ENCODE results near the gene SAMM50. TPM values are rescaled to one million over a fixed set of nuclear protein-coding genes. Genes with fewer than 3 reads are reported as not detected.
A peak's percentile ranks its signal among the peaks of the same experiment; 100 is the strongest.

Gene SAMM50
- total RNA-seq, 1 donor, result 12.9 TPM

DNA sequence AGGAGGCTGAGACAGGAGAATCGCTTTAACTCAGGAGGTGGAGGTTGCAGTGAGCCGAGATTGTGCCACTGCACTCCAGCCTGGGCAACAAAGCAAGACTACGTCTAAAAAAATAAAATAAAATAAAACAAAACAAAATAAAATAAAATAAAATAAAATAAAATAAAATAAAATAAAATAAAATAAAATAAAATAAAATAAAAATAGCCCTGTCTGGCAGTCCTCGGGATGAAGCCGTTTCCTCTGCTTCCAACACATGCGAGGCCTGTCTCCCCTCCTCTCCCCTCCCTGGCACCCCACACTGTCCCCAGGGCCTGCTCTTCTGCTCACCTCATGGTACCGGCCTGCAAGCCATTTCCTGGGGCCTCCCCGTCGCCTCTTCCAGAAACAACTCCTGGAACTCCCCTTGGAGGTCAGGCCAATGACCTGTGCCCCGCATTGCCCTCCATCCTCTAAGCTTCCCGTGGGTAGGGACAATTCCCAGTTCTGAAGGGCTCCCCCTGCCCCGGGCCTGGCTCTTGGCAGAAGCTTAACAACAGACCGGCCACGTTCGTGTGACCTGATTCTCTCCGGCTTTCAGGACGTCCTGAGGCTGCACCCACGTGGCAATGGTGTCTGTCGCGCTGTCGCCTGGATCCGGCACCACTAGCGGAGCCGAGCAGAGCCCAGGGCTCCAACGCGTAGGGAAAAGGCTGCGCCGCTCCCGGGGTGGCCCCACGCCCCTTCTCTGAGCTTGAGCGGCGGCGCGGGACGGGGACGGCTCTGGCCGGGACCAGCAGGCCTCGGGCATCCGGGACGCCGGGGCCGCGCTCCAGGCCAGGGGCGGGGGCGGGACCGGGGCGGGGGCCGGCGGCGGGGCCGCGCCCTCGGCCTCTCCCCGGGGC, 68.4 kb downstream of the SAMM50 start:
- H3K4me1 ChIP-seq (ENCODE audit: insufficient read depth, low read length), result peaks cover 36% of the 10 kb centered on the region
- no peaks in the 10 kb centered on the region for H3K27me3 ChIP-seq (ENCODE audit: insufficient read depth, low read length)
- H3K9me3 ChIP-seq (ENCODE audit: low read depth, low read length), result no peaks in the 10 kb centered on the region
- H3K4me3 ChIP-seq (ENCODE audit: low read length), result peak overlapping the region; percentile 39

GRCh38 chr22:44024288-44024921, 69.2 kb downstream of the SAMM50 start, which contains the start of gene PARVB:
Gene PARVB, plus strand, starts transcription at chr22:44024302. Its CDS starts 38 bp downstream, at chr22:44024340.
- no peaks in the 10 kb centered on the region for H3K27me3 ChIP-seq (ENCODE audit: insufficient read depth, low read length)
- peaks cover 36% of the 10 kb centered on the region for H3K4me1 ChIP-seq (ENCODE audit: insufficient read depth, low read length)
- H3K9me3 ChIP-seq (ENCODE audit: low read depth, low read length), result no peaks in the 10 kb centered on the region
- H3K4me3 ChIP-seq (ENCODE audit: low read length), result peak within 1 kb of the TSS; percentile 39

DNA sequence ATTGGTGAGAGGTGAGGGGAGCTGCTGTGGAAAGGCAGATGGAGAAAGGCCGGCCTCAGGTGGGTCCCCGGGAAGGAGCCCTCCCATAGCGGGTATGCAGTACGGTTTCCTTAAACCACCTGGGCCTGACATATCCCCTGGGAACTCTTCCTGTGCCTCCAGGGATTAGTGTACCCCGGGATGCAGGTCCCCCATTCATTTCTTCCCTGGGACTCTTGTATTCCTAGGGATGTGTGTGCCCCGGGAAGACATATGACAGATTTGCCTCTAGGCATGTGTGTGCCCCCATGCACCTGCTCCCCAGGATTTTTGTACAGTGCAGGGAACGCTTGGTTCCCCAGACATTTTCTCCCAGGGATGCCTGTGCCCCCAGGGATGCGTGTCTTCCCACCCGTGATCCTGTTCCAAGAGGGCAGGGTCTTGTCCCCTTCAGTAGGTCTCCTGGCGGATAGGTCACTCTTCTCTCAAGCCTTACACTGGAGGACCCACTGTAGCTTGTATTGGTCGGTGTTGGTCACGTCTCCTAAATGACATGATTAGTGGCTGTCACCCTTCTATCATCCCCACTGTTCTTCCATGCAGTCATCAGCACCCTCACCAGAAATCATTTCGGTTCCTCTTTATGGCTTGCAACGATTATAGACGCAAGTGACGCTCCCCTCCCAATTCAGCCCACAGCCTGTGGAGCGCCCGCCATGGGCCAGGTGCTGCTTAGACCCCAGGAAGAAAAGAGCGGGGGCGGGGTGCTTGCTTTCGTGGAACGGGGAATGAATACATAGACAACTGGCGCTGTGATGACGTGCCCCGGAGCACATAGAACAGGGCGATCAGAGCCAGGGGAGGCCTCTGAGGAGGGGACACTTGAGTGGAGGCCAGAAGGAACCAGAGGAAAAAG, 70.2 kb downstream of the SAMM50 start:
- H3K4me3 ChIP-seq (ENCODE audit: low read length), result peak overlapping the region; percentile 36

DNA sequence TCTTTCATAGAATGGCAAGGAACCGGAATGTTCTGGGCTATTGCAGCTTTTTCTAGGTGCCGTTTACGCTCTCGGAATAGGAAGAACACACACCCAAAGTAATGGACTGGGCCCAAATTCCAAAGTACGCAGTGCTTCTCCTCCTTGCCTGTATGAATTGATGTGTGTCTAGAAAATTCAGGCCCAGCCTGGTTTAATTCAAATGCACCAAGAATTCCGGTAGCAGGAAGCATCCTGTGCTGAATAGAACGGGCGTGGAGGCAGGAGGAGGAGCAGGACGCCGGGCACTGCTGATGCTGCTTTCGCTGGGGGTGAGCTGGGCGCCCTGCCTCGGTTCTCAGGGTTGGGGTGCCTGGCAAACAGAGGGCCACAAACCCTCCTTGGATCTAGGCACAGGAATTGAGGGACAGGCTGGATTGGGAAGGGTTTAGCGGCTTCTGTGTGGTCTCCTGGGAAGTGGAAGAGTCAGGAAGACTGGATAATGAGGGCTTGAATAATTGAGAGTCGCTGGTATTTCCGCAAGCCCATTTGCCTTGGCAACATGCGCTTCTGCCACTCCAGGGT, 70.9 kb downstream of the SAMM50 start:
- H3K27me3 ChIP-seq (ENCODE audit: insufficient read depth, low read length), result no peaks in the 10 kb centered on the region
- no peak overlapping the region for H3K4me3 ChIP-seq (ENCODE audit: low read length)
- H3K4me1 ChIP-seq (ENCODE audit: insufficient read depth, low read length), result peaks cover 51% of the 10 kb centered on the region
- no peaks in the 10 kb centered on the region for H3K9me3 ChIP-seq (ENCODE audit: low read depth, low read length)

More for the DNA sequence above, 70.2 kb downstream of the SAMM50 start:
- Histone ChIP-seq H3K27me3 (ENCODE audit: insufficient read depth, low read length) (no peaks in the 10 kb centered on the region), H3K4me1 (ENCODE audit: insufficient read depth, low read length) (peaks cover 43% of the 10 kb centered on the region), H3K9me3 (ENCODE audit: low read depth, low read length) (no peaks in the 10 kb centered on the region)

GRCh38 chr22:44026630-44027511, 71.6 kb downstream of the SAMM50 start:
- H3K9me3 ChIP-seq (ENCODE audit: low read depth, low read length), result no peaks in the 10 kb centered on the region
- peaks cover 57% of the 10 kb centered on the region for H3K4me1 ChIP-seq (ENCODE audit: insufficient read depth, low read length)
- no peaks in the 10 kb centered on the region for H3K27me3 ChIP-seq (ENCODE audit: insufficient read depth, low read length)
- peak overlapping the region; percentile 3 for H3K4me3 ChIP-seq (ENCODE audit: low read length)

- H3K4me1 ChIP-seq (ENCODE audit: insufficient read depth, low read length), result peaks cover 57% of the 10 kb centered on the region
These were observed 72.8 kb downstream of the SAMM50 start for GRCh38 chr22:44028091-44028490.

GRCh38 chr22:44029069-44029468, 73.8 kb downstream of the SAMM50 start:
- no peak overlapping the region for H3K4me3 ChIP-seq (ENCODE audit: low read length)
- peaks cover 51% of the 10 kb centered on the region for H3K4me1 ChIP-seq (ENCODE audit: insufficient read depth, low read length)
- H3K27me3 ChIP-seq (ENCODE audit: insufficient read depth, low read length), result no peaks in the 10 kb centered on the region
- no peaks in the 10 kb centered on the region for H3K9me3 ChIP-seq (ENCODE audit: low read depth, low read length)

More at GRCh38 chr22:44028091-44028490, 72.8 kb downstream of the SAMM50 start:
- H3K27me3 ChIP-seq (ENCODE audit: insufficient read depth, low read length), result no peaks in the 10 kb centered on the region
- H3K4me3 ChIP-seq (ENCODE audit: low read length), result no peak overlapping the region
- H3K9me3 ChIP-seq (ENCODE audit: low read depth, low read length), result no peaks in the 10 kb centered on the region

- H3K27me3 ChIP-seq (ENCODE audit: insufficient read depth, low read length), result no peaks in the 10 kb centered on the region
- H3K4me3 ChIP-seq (ENCODE audit: low read length), result no peak overlapping the region
- peaks cover 45% of the 10 kb centered on the region for H3K4me1 ChIP-seq (ENCODE audit: insufficient read depth, low read length)
These were observed 74.9 kb downstream of the SAMM50 start for GRCh38 chr22:44030051-44030701.

DNA sequence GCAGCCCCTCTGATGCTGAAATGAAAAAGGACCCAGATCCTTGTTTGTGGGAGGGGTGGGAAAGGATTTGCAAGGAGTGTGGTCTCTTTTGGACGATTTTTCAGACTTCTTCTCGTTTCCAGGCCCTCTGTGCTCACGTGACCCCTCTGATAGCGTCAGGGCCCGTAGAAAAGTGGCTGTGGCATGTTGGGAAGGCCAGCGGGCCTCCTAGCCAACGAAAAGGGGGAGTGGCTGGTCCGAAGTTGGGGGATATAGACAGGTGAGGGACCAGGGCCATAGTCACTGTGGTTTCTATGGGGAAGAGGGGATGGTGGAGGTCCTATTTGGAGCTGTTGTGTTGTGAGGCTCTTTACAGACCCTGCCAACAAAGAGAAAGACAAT, 75.5 kb downstream of the SAMM50 start:
- Histone ChIP-seq H3K4me3 (ENCODE audit: low read length) (no peak overlapping the region), H3K9me3 (ENCODE audit: low read depth, low read length) (no peaks in the 10 kb centered on the region), H3K4me1 (ENCODE audit: insufficient read depth, low read length) (peaks cover 40% of the 10 kb centered on the region), H3K27me3 (ENCODE audit: insufficient read depth, low read length) (no peaks in the 10 kb centered on the region)

More at GRCh38 chr22:44030051-44030701, 74.9 kb downstream of the SAMM50 start:
- no peaks in the 10 kb centered on the region for H3K9me3 ChIP-seq (ENCODE audit: low read depth, low read length)

DNA sequence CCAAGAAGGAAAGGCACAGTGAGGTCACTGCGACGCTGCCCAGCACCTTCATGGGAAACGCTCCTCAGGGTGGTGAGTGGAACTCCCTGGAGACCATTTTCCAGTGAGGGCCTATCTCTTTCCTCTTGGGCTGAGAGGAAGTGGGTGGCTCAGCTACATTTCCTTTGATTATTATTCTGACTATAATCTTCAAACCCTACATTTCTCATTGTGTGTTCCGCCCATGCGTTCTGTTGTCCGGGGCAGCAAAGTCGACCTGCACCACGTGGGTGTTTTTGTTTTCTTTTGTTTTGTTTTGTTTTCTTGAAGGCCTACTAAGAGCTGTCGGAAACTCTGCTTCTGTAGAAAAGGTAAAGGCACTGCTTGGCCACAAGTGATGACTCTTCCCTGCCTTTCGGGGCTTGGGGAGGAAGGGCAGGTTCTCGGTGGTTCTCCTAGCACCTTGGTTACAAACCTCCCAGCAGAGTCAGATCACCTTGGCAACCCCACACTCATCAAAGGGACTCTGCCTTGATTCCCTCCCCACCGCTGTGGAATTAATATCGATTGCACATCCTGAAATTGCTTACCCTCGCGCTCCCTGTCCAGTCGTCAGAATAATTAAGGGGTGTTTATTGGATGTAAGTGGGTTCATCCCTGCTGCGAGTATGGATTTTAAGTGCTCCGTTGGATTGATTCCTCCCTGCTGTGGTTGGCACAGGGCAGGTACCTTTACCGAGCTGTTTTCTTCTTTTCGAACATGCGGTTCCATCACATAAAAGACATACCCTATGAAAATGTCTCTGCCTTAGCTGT, 76.1 kb downstream of the SAMM50 start:
- Histone ChIP-seq H3K4me1 (ENCODE audit: insufficient read depth, low read length) (peaks cover 33% of the 10 kb centered on the region), H3K27me3 (ENCODE audit: insufficient read depth, low read length) (no peaks in the 10 kb centered on the region), H3K9me3 (ENCODE audit: low read depth, low read length) (no peaks in the 10 kb centered on the region), H3K4me3 (ENCODE audit: low read length) (no peak overlapping the region)

GRCh38 chr22:44032126-44032730, 77.0 kb downstream of the SAMM50 start:
- Histone ChIP-seq H3K27me3 (ENCODE audit: insufficient read depth, low read length) (no peaks in the 10 kb centered on the region), H3K4me3 (ENCODE audit: low read length) (no peak overlapping the region), H3K4me1 (ENCODE audit: insufficient read depth, low read length) (peaks cover 26% of the 10 kb centered on the region), H3K9me3 (ENCODE audit: low read depth, low read length) (no peaks in the 10 kb centered on the region)

DNA sequence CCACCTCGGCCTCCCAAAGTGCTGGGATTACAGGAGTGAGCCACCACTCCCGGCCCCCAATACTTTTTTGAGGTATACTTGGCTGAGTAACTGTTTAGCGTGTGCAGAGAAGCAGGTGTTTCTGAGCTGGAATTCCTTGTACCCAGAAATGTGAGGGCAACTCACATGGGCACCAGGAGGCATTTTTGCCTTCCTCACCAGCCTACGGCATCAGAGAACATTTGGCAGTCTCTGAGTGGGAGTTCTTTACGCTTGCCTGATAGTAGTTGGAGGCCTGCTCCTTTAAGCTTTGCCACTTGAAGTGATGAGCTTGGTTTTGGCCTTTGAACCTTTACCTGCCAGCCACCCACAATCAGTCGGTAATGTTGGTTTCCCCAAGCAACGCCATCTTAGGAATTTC, 78.0 kb downstream of the SAMM50 start:
- no peaks in the 10 kb centered on the region for H3K9me3 ChIP-seq (ENCODE audit: low read depth, low read length)

More for the DNA sequence above, 78.0 kb downstream of the SAMM50 start:
- Histone ChIP-seq H3K4me1 (ENCODE audit: insufficient read depth, low read length) (peaks cover 21% of the 10 kb centered on the region), H3K4me3 (ENCODE audit: low read length) (no peak overlapping the region), H3K27me3 (ENCODE audit: insufficient read depth, low read length) (no peaks in the 10 kb centered on the region)

Measured in mononuclear cell (primary cell).